Measurements from ENCODE around the gene PRMT6. TPM values are rescaled to one million over a fixed set of nuclear protein-coding genes. Genes with fewer than 3 reads are reported as not detected.
"Not testable (repeated sequence)": the region's sequence is repeated elsewhere in the genome, so short reads cannot be mapped to it uniquely, and the experiment has no call there.

The PRMT6 gene
- total and polyA plus RNA-seq, 4 donors, result 7.3 to 14.1 (median 12.3) TPM

- H3K4me1 ChIP-seq (ENCODE audit: control insufficient read depth in 5 of 5, insufficient read depth in 5 of 5, low read length in 5 of 5), result no peaks in the 10 kb centered on the region
- DNase-seq (no peak), ATAC-seq (ENCODE audit: insufficient read depth, low FRiP score) (no peak)
- no peak overlapping the region for H3K4me3 ChIP-seq
- H3K36me3 ChIP-seq (ENCODE audit: control insufficient read depth in 4 of 4, insufficient read depth in 4 of 4, low read length in 4 of 4), result no peaks in the 10 kb centered on the region
- 70 to 76% methylated on average over 1 of the region's 1 CpG for WGBS, 2 donors
- no peak for TF ChIP-seq CTCF (IDR thresholded peaks at IDR 0.05; ENCODE audit: control extremely low read depth, extremely low read depth)
- H3K27me3 ChIP-seq (ENCODE audit: control insufficient read depth in 3 of 3, insufficient read depth in 3 of 3, low read length in 2 of 3), result no peaks in the 10 kb centered on the region
- no peak overlapping the region for H3K27ac ChIP-seq (ENCODE audit: low read depth in 1 of 2, low read length in 1 of 2)
- H3K9ac ChIP-seq (ENCODE audit: insufficient read depth in 1 of 2, low read length in 2 of 2), result no peak overlapping the region
- H3K9me3 ChIP-seq (ENCODE audit: control insufficient read depth in 4 of 4, insufficient read depth in 3 of 4, low read length in 3 of 4), result peaks cover 2 to 6% (median 2%) of the 10 kb centered on the region in 4 donors
Observed at GRCh38 chr1:107047602-107048001, 8.9 kb upstream of the PRMT6 start.

GRCh38 chr1:107048241-107048640 is 8.2 kb upstream of the PRMT6 start:
- ATAC-seq (ENCODE audit: insufficient read depth, low FRiP score) (no peak), DNase-seq (no peak)
- Histone ChIP-seq H3K4me1 (ENCODE audit: control insufficient read depth in 5 of 5, insufficient read depth in 5 of 5, low read length in 5 of 5) (no peaks in the 10 kb centered on the region), H3K9ac (ENCODE audit: insufficient read depth in 1 of 2, low read length in 2 of 2) (no peak overlapping the region), H3K27ac (ENCODE audit: low read depth in 1 of 2, low read length in 1 of 2) (no peak overlapping the region), H3K9me3 (ENCODE audit: control insufficient read depth in 4 of 4, insufficient read depth in 3 of 4, low read length in 3 of 4) (peaks cover 2 to 6% (median 2%) of the 10 kb centered on the region in 4 donors), H3K4me3 (no peak overlapping the region), H3K36me3 (ENCODE audit: control insufficient read depth in 4 of 4, insufficient read depth in 4 of 4, low read length in 4 of 4) (no peaks in the 10 kb centered on the region), H3K27me3 (ENCODE audit: control insufficient read depth in 3 of 3, insufficient read depth in 3 of 3, low read length in 2 of 3) (no peaks in the 10 kb centered on the region)
- TF ChIP-seq CTCF (IDR thresholded peaks at IDR 0.05; ENCODE audit: control extremely low read depth, extremely low read depth), result no peak

GRCh38 chr1:107051266-107051665 is 5.2 kb upstream of the PRMT6 start:
- Histone ChIP-seq H3K27me3 (ENCODE audit: control insufficient read depth in 3 of 3, insufficient read depth in 3 of 3, low read length in 2 of 3) (no peaks in the 10 kb centered on the region), H3K9me3 (ENCODE audit: control insufficient read depth in 4 of 4, insufficient read depth in 3 of 4, low read length in 3 of 4) (peaks cover 2 to 6% (median 2%) of the 10 kb centered on the region in 4 donors), H3K4me3 (no peak overlapping the region), H3K27ac (ENCODE audit: low read depth in 1 of 2, low read length in 1 of 2) (no peak overlapping the region), H3K9ac (ENCODE audit: insufficient read depth in 1 of 2, low read length in 2 of 2) (no peak overlapping the region), H3K36me3 (ENCODE audit: control insufficient read depth in 4 of 4, insufficient read depth in 4 of 4, low read length in 4 of 4) (no peaks in the 10 kb centered on the region), H3K4me1 (ENCODE audit: control insufficient read depth in 5 of 5, insufficient read depth in 5 of 5, low read length in 5 of 5) (no peaks in the 10 kb centered on the region)
- ATAC-seq (ENCODE audit: insufficient read depth, low FRiP score) (no peak), DNase-seq (no peak)
- no peak for TF ChIP-seq CTCF (IDR thresholded peaks at IDR 0.05; ENCODE audit: control extremely low read depth, extremely low read depth)
- WGBS, 2 donors, result 86 to 96% methylated on average over 1 of the region's 1 CpG

GRCh38 chr1:107055919-107056425 is 502 bp upstream of the PRMT6 start:
- peak overlapping the region; percentile 75 to 92 for H3K27ac ChIP-seq (ENCODE audit: low read depth in 1 of 2, low read length in 1 of 2)
- DNase-seq; H3K9me3 ChIP-seq (ENCODE audit: control insufficient read depth in 4 of 4, insufficient read depth in 3 of 4, low read length in 3 of 4); ATAC-seq (ENCODE audit: insufficient read depth, low FRiP score); H3K27me3 ChIP-seq (ENCODE audit: control insufficient read depth in 3 of 3, insufficient read depth in 3 of 3, low read length in 2 of 3): not testable (repeated sequence)
- H3K4me1 ChIP-seq (ENCODE audit: control insufficient read depth in 5 of 5, insufficient read depth in 5 of 5, low read length in 5 of 5), result peaks cover 0 to 17% (median 7%) of the 10 kb centered on the region in 5 donors
- peaks cover 0 to 12% (median 4%) of the 10 kb centered on the region in 4 donors for H3K36me3 ChIP-seq (ENCODE audit: control insufficient read depth in 4 of 4, insufficient read depth in 4 of 4, low read length in 4 of 4)
- WGBS, 2 donors, result 88 to 90% methylated on average over 24 of the region's 24 CpGs
- peak overlapping the region; percentile 98 for H3K4me3 ChIP-seq
- peak overlapping the region; percentile 65 to 81 for H3K9ac ChIP-seq (ENCODE audit: insufficient read depth in 1 of 2, low read length in 2 of 2)
